Heart right ventricle (tissue), 16 donors: ENCODE data around the gene RFFL. TPM values are rescaled to one million over a fixed set of nuclear protein-coding genes. Genes with fewer than 3 reads are reported as not detected.
"Not testable (repeated sequence)": the region's sequence is repeated elsewhere in the genome, so short reads cannot be mapped to it uniquely, and the experiment has no call there.

Experiments used
- ATAC-seq, 8 donors: fragments of 200-7000 bp; cut with Tn5 transposase; one replicate each; pipeline ENCODE4 v1.9.1; 2020; ENCODE audit warnings: mild to moderate bottlenecking in 8 of 8, moderate library complexity in 8 of 8, moderate number of reproducible peaks in 1 of 8
- DNase-seq, 2 donors: peaks; one replicate each; pipeline ENCODE4 v3.0.0-alpha.2; 2020
- H3K27ac ChIP-seq, 10 donors: fragments of 200-600 bp; sonication (generic) in 2 of 10; one replicate each; pipeline versions ENCODE4 v1.5.0 to v1.8.0; 2020 to 2022; ENCODE audit warnings: mild to moderate bottlenecking in 3 of 10
- H3K27me3 ChIP-seq, 7 donors: fragments of 200-600 bp; one replicate each; pipeline ENCODE4 v1.8.0; 2021 to 2022; ENCODE audit warnings: mild to moderate bottlenecking in 2 of 7
- H3K36me3 ChIP-seq, 9 donors: fragments of 200-600 bp; sonication (generic) in 1 of 9; one replicate each; pipeline versions ENCODE4 v1.5.0 to v1.8.0; 2020 to 2022; ENCODE audit warnings: mild to moderate bottlenecking in 2 of 9
- H3K4me1 ChIP-seq, 9 donors: fragments of 200-600 bp; sonication (generic) in 1 of 9; one replicate each; pipeline versions ENCODE4 v1.5.0 to v1.8.0; 2020 to 2022; ENCODE audit warnings: mild to moderate bottlenecking in 4 of 9
- H3K4me3 ChIP-seq, 10 donors: fragments of 200-600 bp; sonication (generic) in 2 of 10; one replicate each; pipeline versions ENCODE4 v1.5.0 to v1.8.0; 2020 to 2022; ENCODE audit warnings: mild to moderate bottlenecking in 7 of 10, moderate library complexity in 2 of 10
- H3K9me3 ChIP-seq, 11 donors: fragments of 200-600 bp in 10 of 11; sonication (generic) in 2 of 11; one replicate each; pipeline versions ENCODE4 v1.5.0 to v1.8.0; 2013 to 2022; ENCODE audit warnings: mild to moderate bottlenecking in 2 of 11, control low read depth in 1 of 11, moderate library complexity in 1 of 11
- WGBS, 2 donors: extraction: QIAGEN DNeasy Blood & Tissue Kit; methylation state at CpG; one replicate each; pipeline ENCODE4 v1.1.7; 2013; ENCODE audit warnings: inconsistent platforms in 1 of 2; 5-methylcytosine and 5-hydroxymethylcytosine counted together
- intact Hi-C, 10 donors: fragments of 100-400 bp; cut with DNase I; formaldehyde crosslinking; loops; one replicate each; pipeline versions ENCODE4 v1.11.1 to v1.14.2; 2022
- polyA plus RNA-seq, 2 donors: library from polyadenylated mRNA; stranded (reverse); fragments of 200-250 nt; gene quantifications; one replicate each; pipeline ENCODE4 v1.2.3, GENCODE V29; 2013
- total RNA-seq, 10 donors: library from RNA; stranded (reverse); fragmentation: NEBNext Ultra II Directional in 3 of 10; extraction: Animal tissue kit (Norgen Biotek cat#: 25700) in 3 of 10; gene quantifications; one replicate each; pipeline versions ENCODE4 v1.2.1 to v1.2.4, GENCODE V29; 2021 to 2023
- TF ChIP-seq, protein P1 (sequence below), 9 donors: fragments of 200-600 bp; sonication (generic) in 2 of 9; IDR thresholded peaks; one replicate each; pipeline versions ENCODE4 v1.5.0 to v1.8.0; 2021 to 2022; ENCODE audit warnings: antibody characterized with exemption in 9 of 9, mild to moderate bottlenecking in 5 of 9, moderate library complexity in 1 of 9
- donor health status: Arrhythmogenic right ventricular cardiomyopathy.
- donor health status: ischemic (EF 13 %, LVEDD 7.1; RV severe dilation, severe dysfunction).
- donor health status: healthy with polysubstance abuse.
- donor health status: DM: no; HTN: yes; CAD: no.
- donor health status: DM: no; HTN: no; CAD: no.
- donor health status: ischemic (EF 25% LVEDD 6.9; RV normal size, moderate dysfunction).
- donor health status: ischemic (EF 25% LVEDD 5.7; RV mildly dilated, moderate dysfunction).
- donor health status: healthy.
- donor health status: DM: yes; HTN: yes; CAD: no.
- donor health status: Ischemic cardiomyopathy.
- donor health status: ischemic (EF 35%, LVEDD 5.7; RV mildly dilated, moderate dysfunction).
- donor health status: nonischemic (EF 11% LVEDD 7.7; RV severe dilation, severe dysfunction).
- donor health status: DM: yes; HTN: yes; CAD: no.
- donor health status: PGD.
- donor health status: ischemic (EF 29% LVEDD 5.4; RV normal size, mild dysfunction).
- donor health status: nonischemic (EF 23%, LVEDD 6.1; RV moderate dilation, normal function).

Gene RFFL
- total and polyA plus RNA-seq, 12 donors: 2.3 to 19.3 (median 13.5) TPM

DNA sequence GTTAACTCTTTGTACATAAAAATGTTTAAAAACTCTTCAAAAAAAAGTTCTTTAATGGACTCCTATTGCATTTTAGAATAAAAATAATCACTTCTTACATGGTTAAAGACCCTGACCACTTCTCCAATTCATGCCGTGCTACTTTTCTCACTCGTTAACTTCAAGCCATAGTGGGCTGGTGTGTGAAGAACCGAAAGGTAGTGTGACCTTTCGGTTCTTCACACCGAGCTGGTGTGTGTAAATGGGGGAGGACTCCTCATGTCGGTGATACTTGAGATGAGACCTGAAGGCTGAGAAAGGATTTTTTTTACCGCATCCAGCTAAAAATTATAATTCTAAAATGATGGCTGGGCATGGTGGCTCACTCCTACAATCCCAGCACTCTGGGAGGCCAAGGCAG, 22.1 kb downstream of the RFFL start:
- TF ChIP-seq, protein P1, sequence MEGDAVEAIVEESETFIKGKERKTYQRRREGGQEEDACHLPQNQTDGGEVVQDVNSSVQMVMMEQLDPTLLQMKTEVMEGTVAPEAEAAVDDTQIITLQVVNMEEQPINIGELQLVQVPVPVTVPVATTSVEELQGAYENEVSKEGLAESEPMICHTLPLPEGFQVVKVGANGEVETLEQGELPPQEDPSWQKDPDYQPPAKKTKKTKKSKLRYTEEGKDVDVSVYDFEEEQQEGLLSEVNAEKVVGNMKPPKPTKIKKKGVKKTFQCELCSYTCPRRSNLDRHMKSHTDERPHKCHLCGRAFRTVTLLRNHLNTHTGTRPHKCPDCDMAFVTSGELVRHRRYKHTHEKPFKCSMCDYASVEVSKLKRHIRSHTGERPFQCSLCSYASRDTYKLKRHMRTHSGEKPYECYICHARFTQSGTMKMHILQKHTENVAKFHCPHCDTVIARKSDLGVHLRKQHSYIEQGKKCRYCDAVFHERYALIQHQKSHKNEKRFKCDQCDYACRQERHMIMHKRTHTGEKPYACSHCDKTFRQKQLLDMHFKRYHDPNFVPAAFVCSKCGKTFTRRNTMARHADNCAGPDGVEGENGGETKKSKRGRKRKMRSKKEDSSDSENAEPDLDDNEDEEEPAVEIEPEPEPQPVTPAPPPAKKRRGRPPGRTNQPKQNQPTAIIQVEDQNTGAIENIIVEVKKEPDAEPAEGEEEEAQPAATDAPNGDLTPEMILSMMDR (IDR thresholded peaks at IDR 0.05): no peak
- ATAC-seq (no peak), DNase-seq (no peak)
- no peaks in the 10 kb centered on the region for H3K9me3 ChIP-seq
- H3K4me3 ChIP-seq: no peak overlapping the region
- H3K27me3 ChIP-seq: no peaks in the 10 kb centered on the region
- 95% methylated on average over 7 of the region's 7 CpGs for WGBS, 2 donors
- no peak overlapping the region for H3K27ac ChIP-seq
- intact Hi-C loops: no loop called here
- H3K4me1 ChIP-seq: peaks cover 0 to 13% (median 0%) of the 10 kb centered on the region in 9 donors
- H3K36me3 ChIP-seq: no peaks in the 10 kb centered on the region

DNA sequence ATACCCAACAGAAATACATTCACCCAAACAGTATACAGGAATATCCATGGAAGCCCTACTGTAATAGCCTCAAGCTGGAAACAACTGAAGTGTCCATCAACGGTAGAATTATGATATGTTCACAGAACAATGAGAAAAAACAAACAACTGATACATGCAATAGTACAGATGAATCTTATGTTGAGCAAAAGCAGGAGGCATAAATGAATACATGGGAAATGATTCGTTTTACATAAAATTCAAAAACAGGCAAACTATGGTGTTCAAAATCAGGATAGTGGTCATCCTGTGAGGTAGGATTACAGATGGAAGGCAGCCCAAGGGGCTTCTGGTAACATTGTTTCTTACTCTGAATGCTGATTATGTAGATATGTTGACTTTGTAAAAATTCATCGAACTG, 25.1 kb downstream of the RFFL start:
- ATAC-seq (no peak), DNase-seq (no peak)
- WGBS, 2 donors: 93 to 95% methylated on average over 3 of the region's 3 CpGs
- Histone ChIP-seq H3K36me3 (peaks cover 0 to 4% (median 0%) of the 10 kb centered on the region in 9 donors), H3K4me3 (no peak overlapping the region), H3K4me1 (no peaks in the 10 kb centered on the region), H3K27me3 (no peaks in the 10 kb centered on the region), H3K9me3 (no peaks in the 10 kb centered on the region), H3K27ac (no peak overlapping the region)
- intact Hi-C loops: no loop called here
- TF ChIP-seq, protein P1 (IDR thresholded peaks at IDR 0.05): no peak

DNA sequence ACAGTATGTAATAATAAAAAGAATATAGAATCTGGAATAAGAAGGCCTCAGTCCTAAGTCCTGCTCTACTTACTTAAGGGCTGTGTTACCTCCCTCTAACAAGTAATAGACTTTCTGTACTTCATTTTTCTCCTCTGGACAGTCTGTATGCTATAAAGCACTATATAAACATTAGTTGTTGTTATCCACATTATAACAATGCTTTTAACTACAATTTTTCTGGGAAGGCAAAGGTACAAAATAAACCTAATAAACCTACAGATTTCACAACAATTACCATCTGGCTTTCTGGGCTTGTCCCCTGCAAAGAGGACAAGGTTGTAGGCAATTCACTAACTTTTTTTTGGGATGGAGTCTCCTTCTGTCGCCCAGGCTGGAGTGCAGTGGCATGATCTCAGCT, 32.7 kb downstream of the RFFL start:
- ATAC-seq: no peak

DNA sequence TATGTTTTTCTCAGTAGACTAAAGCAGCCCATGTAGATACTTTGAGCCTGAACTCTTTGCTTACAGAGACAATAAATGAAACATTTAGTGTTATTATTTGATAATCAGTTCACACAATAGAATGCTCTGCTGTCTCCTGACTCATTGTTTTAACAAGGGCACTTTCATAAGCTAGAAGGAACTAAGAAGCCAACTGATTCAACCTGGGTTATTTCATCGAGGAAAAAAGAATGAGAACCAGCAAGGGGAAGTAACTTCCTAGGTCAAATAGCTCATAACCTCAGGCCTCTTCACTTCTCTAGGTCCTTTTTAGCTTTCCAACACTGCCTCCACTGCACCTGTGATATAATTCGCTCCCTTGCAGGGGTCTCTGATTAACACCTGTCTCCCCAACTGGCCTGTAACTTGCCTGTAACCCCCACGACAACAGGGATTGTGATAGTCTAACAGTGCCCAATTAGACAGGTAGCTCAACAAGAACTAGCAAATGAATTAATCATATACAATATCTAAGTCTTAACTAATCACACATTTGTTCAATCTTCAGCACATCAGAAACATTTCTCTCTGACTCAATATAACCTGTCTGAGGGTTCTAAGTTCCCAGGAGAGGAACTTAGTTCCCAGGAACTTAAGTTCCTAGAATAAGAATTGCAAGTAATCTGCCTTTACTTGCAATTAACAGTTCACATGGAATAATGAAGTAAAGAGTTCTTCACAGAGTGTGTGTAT, 34.8 kb downstream of the RFFL start:
- ATAC-seq (no peak), DNase-seq (no peak)
- H3K27me3 ChIP-seq: no peaks in the 10 kb centered on the region
- 83 to 88% methylated on average over 3 of the region's 3 CpGs for WGBS, 2 donors
- H3K36me3 ChIP-seq: peaks cover 0 to 28% (median 9%) of the 10 kb centered on the region in 9 donors
- TF ChIP-seq, protein P1 (IDR thresholded peaks at IDR 0.05): no peak
- intact Hi-C loops: no loop called here
- no peak overlapping the region for H3K27ac ChIP-seq
- H3K9me3 ChIP-seq: no peaks in the 10 kb centered on the region
- H3K4me3 ChIP-seq: no peak overlapping the region
- peaks cover 0 to 21% (median 0%) of the 10 kb centered on the region in 9 donors for H3K4me1 ChIP-seq

More for the DNA sequence above, 32.7 kb downstream of the RFFL start:
- TF ChIP-seq, protein P1 (IDR thresholded peaks at IDR 0.05): no peak
- Histone ChIP-seq H3K27me3 (no peaks in the 10 kb centered on the region), H3K36me3 (peaks cover 0 to 14% (median 5%) of the 10 kb centered on the region in 9 donors), H3K4me1 (peaks cover 0 to 19% (median 0%) of the 10 kb centered on the region in 9 donors), H3K4me3 (no peak overlapping the region), H3K9me3 (no peaks in the 10 kb centered on the region), H3K27ac (no peak overlapping the region)
- no peak for DNase-seq
- WGBS, 2 donors: 95 to 100% methylated on average over 1 of the region's 1 CpG
- intact Hi-C loops: no loop called here

DNA sequence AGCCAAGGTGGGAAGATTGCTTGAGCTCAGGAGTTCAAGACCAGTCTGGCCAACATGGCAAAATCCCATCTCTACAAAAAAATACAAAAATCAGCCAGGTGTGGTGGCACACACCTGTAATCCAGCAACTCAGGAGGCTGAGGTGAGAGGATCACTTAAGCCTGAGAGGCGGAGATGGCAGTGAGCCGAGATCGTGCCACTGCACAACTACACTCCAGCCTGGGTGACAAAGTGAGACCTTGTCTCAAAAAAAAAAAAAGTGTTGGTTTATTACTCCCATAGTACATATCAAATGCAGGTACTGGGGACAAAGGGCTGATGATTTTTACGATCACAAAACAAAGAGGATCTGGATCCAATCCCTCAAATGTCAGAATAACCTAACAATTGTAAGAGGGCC, 35.4 kb downstream of the RFFL start:
- ATAC-seq, H3K9me3 ChIP-seq, H3K4me3 ChIP-seq, H3K27ac ChIP-seq, intact Hi-C loops, DNase-seq, H3K27me3 ChIP-seq: not testable (repeated sequence)
- Histone ChIP-seq H3K36me3 (peaks cover 0 to 28% (median 9%) of the 10 kb centered on the region in 9 donors), H3K4me1 (peaks cover 0 to 27% (median 2%) of the 10 kb centered on the region in 9 donors)
- WGBS, 2 donors: 93 to 94% methylated on average over 4 of the region's 4 CpGs
